H9 (cell line): ENCODE data around the gene MEGF10. TPM values are rescaled to one million over a fixed set of nuclear protein-coding genes. Genes with fewer than 3 reads are reported as not detected.

Experiments used
- DNase-seq: peaks from one replicate; pipeline ENCODE4 v3.0.0-alpha.2; 2017
- H2AFZ ChIP-seq: one replicate; pipeline ENCODE4 v1.6.1; 2013; ENCODE audit warnings: mild to moderate bottlenecking, low read length, control low read depth, moderate library complexity
- H2AK5ac ChIP-seq: 2 replicates; pipeline ENCODE4 v1.6.1; 2013; ENCODE audit warnings: low read length, control low read depth, mixed read lengths; ENCODE audit not compliant: insufficient read length
- H2BK120ac ChIP-seq: one replicate; pipeline ENCODE4 v1.6.1; 2013; ENCODE audit warnings: low read depth, mild to moderate bottlenecking, low read length, control low read depth, inconsistent platforms; ENCODE audit not compliant: poor library complexity, severe bottlenecking
- H2BK12ac ChIP-seq: 2 replicates; pipeline ENCODE4 v1.6.1; 2013; ENCODE audit warnings: low read length, control low read depth, mixed read lengths, low read depth; ENCODE audit not compliant: insufficient read length
- H2BK15ac ChIP-seq: 2 replicates; pipeline ENCODE4 v1.6.1; 2013; ENCODE audit warnings: low read depth, low read length, control low read depth
- H2BK20ac ChIP-seq: one replicate; pipeline ENCODE4 v1.6.1; 2013; ENCODE audit warnings: low read depth, mild to moderate bottlenecking, low read length, control low read depth, inconsistent platforms; ENCODE audit not compliant: poor library complexity, severe bottlenecking
- H2BK5ac ChIP-seq: 2 replicates; pipeline ENCODE4 v1.6.1; 2013; ENCODE audit warnings: low read length, control low read depth, mixed read lengths; ENCODE audit not compliant: insufficient read length
- H3K14ac ChIP-seq: 2 replicates; pipeline ENCODE4 v1.6.1; 2013; ENCODE audit warnings: low read length, control low read depth; ENCODE audit not compliant: insufficient read depth
- H3K18ac ChIP-seq: 2 replicates; pipeline ENCODE4 v1.6.1; 2013; ENCODE audit warnings: low read depth, mild to moderate bottlenecking, mixed read lengths, low read length, control low read depth; ENCODE audit not compliant: insufficient read length
- H3K23ac ChIP-seq: 2 replicates; pipeline ENCODE4 v1.6.1; 2013; ENCODE audit warnings: low read length, control low read depth, mixed read lengths, low read depth; ENCODE audit not compliant: insufficient read length
- H3K23me2 ChIP-seq: 2 replicates; pipeline ENCODE4 v1.6.1; 2013; ENCODE audit warnings: low read depth, mild to moderate bottlenecking, mixed read lengths, low read length, control low read depth; ENCODE audit not compliant: insufficient read length, poor library complexity, severe bottlenecking
- H3K27ac ChIP-seq: 2 replicates; pipeline ENCODE4 v1.5.1; 2013; ENCODE audit warnings: low read length, control low read depth, mixed read lengths, low read depth; ENCODE audit not compliant: insufficient read length
- H3K27me3 ChIP-seq: 2 replicates; pipeline ENCODE4 v1.6.1; 2013; ENCODE audit warnings: low read length, control low read depth, inconsistent platforms; ENCODE audit not compliant: insufficient read depth
- H3K4ac ChIP-seq: 2 replicates; pipeline ENCODE4 v1.6.1; 2013; ENCODE audit warnings: low read depth, mild to moderate bottlenecking, control low read depth, inconsistent platforms, low read length, moderate library complexity
- H3K4me1 ChIP-seq: 2 replicates; pipeline ENCODE4 v1.6.1; 2013; ENCODE audit warnings: low read length, control low read depth, inconsistent platforms; ENCODE audit not compliant: insufficient read depth
- H3K4me2 ChIP-seq: 2 replicates; pipeline ENCODE4 v1.6.1; 2013; ENCODE audit warnings: low read length, control low read depth, mixed read lengths; ENCODE audit not compliant: insufficient read length, insufficient read depth
- H3K56ac ChIP-seq: 2 replicates; pipeline ENCODE4 v1.6.1; 2013; ENCODE audit warnings: low read depth, mild to moderate bottlenecking, mixed read lengths, low read length, control low read depth; ENCODE audit not compliant: insufficient read length
- H3K79me1 ChIP-seq: 2 replicates; pipeline ENCODE4 v1.6.1; 2013; ENCODE audit warnings: low read depth, mild to moderate bottlenecking, moderate library complexity, low read length, control low read depth, inconsistent platforms; ENCODE audit not compliant: insufficient read depth, poor library complexity, severe bottlenecking
- H3K79me2 ChIP-seq: 2 replicates; pipeline ENCODE4 v1.6.1; 2013; ENCODE audit warnings: low read length, control low read depth, inconsistent platforms; ENCODE audit not compliant: insufficient read depth
- H3K9ac ChIP-seq: 2 replicates; pipeline ENCODE4 v1.6.1; 2013; ENCODE audit warnings: low read length, control low read depth, mixed read lengths; ENCODE audit not compliant: insufficient read length; ENCODE audit errors: extremely low read depth
- H3K9me3 ChIP-seq: one replicate; pipeline ENCODE4 v1.6.1; 2013; ENCODE audit warnings: low read depth, low read length, inconsistent platforms; ENCODE audit not compliant: control insufficient read depth
- H3T11ph ChIP-seq: one replicate; pipeline ENCODE4 v1.6.1; 2013; ENCODE audit warnings: mild to moderate bottlenecking, low read length, control low read depth, inconsistent platforms
- H4K20me1 ChIP-seq: one replicate; pipeline ENCODE4 v1.6.1; 2013; ENCODE audit not compliant: control insufficient read depth, insufficient read length, insufficient read depth
- H4K5ac ChIP-seq: 2 replicates; pipeline ENCODE4 v1.6.1; 2013; ENCODE audit warnings: low read depth, mild to moderate bottlenecking, mixed read lengths, low read length, control low read depth; ENCODE audit not compliant: insufficient read length
- H4K8ac ChIP-seq: replicated peaks from 2 replicates; pipeline ENCODE4 v1.6.1; 2013; ENCODE audit warnings: low read length, control low read depth, mixed read lengths, low read depth; ENCODE audit not compliant: insufficient read length
- H4K91ac ChIP-seq: 2 replicates; pipeline ENCODE4 v1.6.1; 2013; ENCODE audit warnings: low read depth, mild to moderate bottlenecking, moderate library complexity, mixed read lengths, low read length, control low read depth; ENCODE audit not compliant: insufficient read length
- H3K27ac Mint-ChIP-seq, 3 experiments: 2 replicates in 2 of 3; 3 replicates in 1 of 3; pipeline ENCODE4 v1.8.0; 2020 to 2021; ENCODE audit warnings: mixed read lengths in 3 of 3, mild to moderate bottlenecking in 1 of 3, moderate library complexity in 1 of 3
- H3K27me3 Mint-ChIP-seq: 2 replicates; pipeline ENCODE4 v1.8.0; 2021; ENCODE audit warnings: low read depth, mild to moderate bottlenecking, moderate library complexity, mixed read lengths
- H3K36me3 Mint-ChIP-seq, 3 experiments: 2 replicates in 2 of 3; 3 replicates in 1 of 3; pipeline ENCODE4 v1.8.0; 2020 to 2021; ENCODE audit warnings: low read depth in 3 of 3, mixed read lengths in 3 of 3; ENCODE audit not compliant: insufficient read depth in 1 of 3
- H3K4me1 Mint-ChIP-seq, 2 experiments: 2 replicates each; pipeline ENCODE4 v1.8.0; 2020; ENCODE audit warnings: mixed read lengths in 2 of 2
- H3K4me3 Mint-ChIP-seq, 2 experiments: 2 replicates in 1 of 2; 3 replicates in 1 of 2; pipeline ENCODE4 v1.8.0; 2020 to 2021; ENCODE audit warnings: mild to moderate bottlenecking in 2 of 2, mixed read lengths in 2 of 2, moderate library complexity in 1 of 2
- H3K9me3 Mint-ChIP-seq, 2 experiments: 2 replicates in 1 of 2; 3 replicates in 1 of 2; pipeline ENCODE4 v1.8.0; 2020; ENCODE audit warnings: mild to moderate bottlenecking in 2 of 2, mixed read lengths in 2 of 2, moderate library complexity in 1 of 2
- CTCF ChIP-seq: fragments of 200-600 bp; sonication (generic); conservative IDR thresholded peaks from 3 replicates; pipeline ENCODE4 v1.8.0; 2021; ENCODE audit warnings: antibody characterized with exemption, mild to moderate bottlenecking
- WGBS: extraction: QIAGEN DNeasy Blood & Tissue Kit; methylation state at CpG from one replicate; pipeline ENCODE4 v1.1.7; 2013; ENCODE audit warnings: missing lambda C conversion rate, low lambda C conversion rate, mixed read lengths; ENCODE audit not compliant: insufficient read length; ENCODE audit errors: extremely low coverage; 5-methylcytosine and 5-hydroxymethylcytosine counted together
- total RNA-seq: library from RNA; stranded (reverse); gene quantifications from 2 replicates; pipeline ENCODE4 v1.2.1, GENCODE V29; 2021

The MEGF10 gene
- total RNA-seq, 1 experiment from 2014 or later, result 36.5 TPM

GRCh38 chr5:127444171-127444570 lies 153.6 kb downstream of the MEGF10 start:
- no peak overlapping the region for H3K27ac Mint-ChIP-seq
- Histone ChIP-seq H4K8ac (no peak overlapping the region), H3K27me3 (no peaks in the 10 kb centered on the region), H4K20me1 (no peaks in the 10 kb centered on the region), H2AK5ac (no peak overlapping the region), H3K23ac (no peak overlapping the region), H4K91ac (no peak overlapping the region), H3K14ac (no peak overlapping the region), H3K4ac (no peak overlapping the region), H4K5ac (no peak overlapping the region), H3K56ac (no peak overlapping the region), H2BK5ac (no peak overlapping the region), H3K79me2 (no peaks in the 10 kb centered on the region), H3K4me2 (no peak overlapping the region), H3K18ac (no peak overlapping the region), H3T11ph (no peak overlapping the region), H2AFZ (no peak overlapping the region), H3K79me1 (no peaks in the 10 kb centered on the region), H2BK120ac (no peak overlapping the region), H3K9me3 (no peaks in the 10 kb centered on the region), H2BK20ac (no peak overlapping the region), H2BK12ac (no peak overlapping the region), H3K9ac (no peak overlapping the region), H2BK15ac (no peak overlapping the region), H3K27ac (no peak overlapping the region), H3K4me1 (no peaks in the 10 kb centered on the region), H3K23me2 (no peaks in the 10 kb centered on the region)
- no peaks in the 10 kb centered on the region for H3K27me3 Mint-ChIP-seq
- H3K9me3 Mint-ChIP-seq, result no peaks in the 10 kb centered on the region
- WGBS, result no CpG with 5 or more reads among the region's 1 CpG
- TF ChIP-seq CTCF, result no peak
- peaks cover 7 to 9% of the 10 kb centered on the region in 2 experiments for H3K4me1 Mint-ChIP-seq
- no peak for DNase-seq
- peaks cover 14 to 36% (median 29%) of the 10 kb centered on the region in 3 experiments for H3K36me3 Mint-ChIP-seq
- H3K4me3 Mint-ChIP-seq, result no peak overlapping the region
